GM18870 (cell line): ENCODE measurements around the gene GPC2.

ENCODE experiments used
- ATAC-seq: cut with Tn5 transposase; IDR thresholded peaks from one replicate; pipeline ENCODE4 v1.9.1; 2021; ENCODE audit warnings: moderate library complexity; ENCODE audit not compliant: unreplicated experiment

GPC2 gene

GRCh38 chr7:100170101-100170897 lies 6.9 kb downstream of the GPC2 start:
- no peak for ATAC-seq

- no peak for ATAC-seq
Measured at GRCh38 chr7:100169147-100169850, 7.9 kb downstream of the GPC2 start.

DNA sequence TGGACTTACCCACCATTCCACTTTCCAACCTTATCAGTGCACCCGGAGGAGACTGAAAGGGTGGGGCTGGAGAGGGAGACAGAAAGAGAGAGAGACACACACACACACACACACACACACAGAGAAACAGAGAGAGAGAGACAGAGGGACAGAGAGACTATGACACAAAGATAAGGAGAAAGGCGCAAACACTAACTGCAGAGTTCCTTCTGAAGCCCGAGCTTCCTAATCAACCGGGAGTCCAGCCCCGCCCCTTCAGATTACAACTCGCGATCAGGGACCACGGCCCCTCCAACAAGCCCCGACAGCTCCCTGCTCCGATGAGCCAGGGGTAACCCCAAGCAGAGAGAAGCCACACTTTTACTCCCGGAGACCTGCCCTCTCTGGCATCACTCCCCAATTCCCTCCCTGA lies 9.3 kb downstream of the GPC2 start:
- ATAC-seq, result no peak

DNA sequence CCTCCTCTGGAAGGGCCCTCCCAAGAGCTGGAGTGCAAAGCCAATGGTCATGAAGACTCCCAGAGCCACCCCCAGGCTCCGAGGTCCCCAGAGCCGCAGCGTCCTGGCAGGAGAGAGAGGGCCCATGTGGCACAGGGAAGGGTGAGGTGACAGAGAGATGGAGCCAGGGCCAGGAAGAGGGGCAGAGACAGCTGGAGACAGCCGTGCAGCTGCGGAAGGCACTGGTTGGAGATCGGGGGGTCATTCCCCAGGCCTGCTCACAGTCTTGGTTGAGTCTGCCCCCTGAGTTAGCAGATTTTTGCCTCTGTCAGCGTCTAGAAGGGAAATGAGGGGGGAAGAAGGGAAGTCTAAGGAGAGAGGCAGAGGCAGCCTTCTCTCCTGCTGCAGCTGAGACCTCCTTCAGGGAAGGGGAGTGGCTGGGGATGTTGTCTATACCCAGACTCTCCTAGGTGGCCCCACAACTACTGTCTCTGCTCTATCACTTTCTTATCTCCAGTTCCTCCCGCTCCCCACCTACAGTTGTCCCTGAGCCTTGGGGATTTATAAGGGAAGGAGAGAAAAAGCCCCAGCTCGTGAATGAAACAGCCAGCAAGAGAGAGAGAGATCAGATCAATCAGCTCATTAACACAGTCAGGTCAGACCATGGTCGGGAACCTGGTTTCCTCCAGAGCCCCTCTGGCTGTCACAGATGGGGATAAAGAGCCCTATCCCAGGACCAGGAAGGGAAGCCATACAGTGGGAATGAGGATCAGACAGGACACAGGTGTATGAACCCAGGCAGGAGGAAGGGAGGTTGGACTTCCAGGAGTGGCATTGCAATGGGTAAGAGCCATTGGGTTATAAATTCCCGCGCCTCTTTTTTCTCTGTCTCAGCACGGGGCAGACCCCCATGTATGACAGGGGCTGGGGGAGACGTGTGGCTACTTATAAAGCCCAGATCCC lies 9.9 kb downstream of the GPC2 start:
- ATAC-seq, result no peak

DNA sequence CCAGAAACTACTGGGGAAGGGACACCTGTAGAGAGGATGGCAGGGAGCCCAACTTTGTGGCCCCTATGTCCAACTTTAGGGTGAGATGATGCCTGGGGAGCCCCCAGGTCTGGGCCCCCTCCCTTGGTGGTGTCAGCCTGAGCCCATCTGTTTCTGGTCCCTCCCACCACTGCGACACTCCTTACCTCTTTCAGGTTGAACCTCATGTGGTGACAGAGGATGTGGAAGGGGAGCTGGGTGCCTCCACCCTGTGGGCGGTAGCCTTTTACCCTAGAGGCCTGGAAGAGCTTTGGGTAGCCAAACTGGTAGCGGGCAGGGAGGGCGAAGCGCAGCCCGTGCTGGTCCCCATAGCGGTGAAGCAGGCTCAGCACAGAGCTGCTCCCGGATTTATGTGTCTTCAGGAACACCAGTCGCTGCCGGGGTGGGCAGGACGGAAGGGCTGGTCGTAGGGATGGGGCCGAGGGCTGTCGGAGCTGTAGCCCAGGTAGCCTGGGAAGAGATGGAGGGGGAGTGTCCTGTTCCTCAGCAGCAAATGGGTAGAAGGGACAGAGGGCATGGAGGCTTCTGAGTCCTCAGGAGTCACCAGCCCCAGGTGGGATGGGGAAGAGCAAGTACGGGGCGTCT lies 10.8 kb downstream of the GPC2 start:
- ATAC-seq, result no peak

DNA sequence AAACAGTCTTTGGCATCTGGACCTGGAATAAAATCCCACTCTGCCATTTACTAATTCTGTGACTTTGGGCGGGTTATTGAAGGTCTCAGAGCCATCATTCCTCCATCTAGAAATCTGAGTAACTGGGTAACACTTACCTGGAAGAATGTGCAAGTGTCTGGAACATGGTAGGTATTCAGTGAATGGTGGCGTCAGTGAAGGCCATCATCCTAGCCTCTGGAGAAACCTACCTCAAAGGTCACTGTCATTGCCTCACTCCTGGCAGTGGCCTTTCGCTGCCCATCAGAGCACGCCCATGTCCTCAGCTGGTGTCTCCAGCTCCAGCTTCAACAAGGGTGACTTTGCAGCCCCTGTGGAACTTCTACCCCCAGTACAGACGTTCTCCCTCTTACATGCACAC lies 13.3 kb downstream of the GPC2 start:
- ATAC-seq, result no peak

DNA sequence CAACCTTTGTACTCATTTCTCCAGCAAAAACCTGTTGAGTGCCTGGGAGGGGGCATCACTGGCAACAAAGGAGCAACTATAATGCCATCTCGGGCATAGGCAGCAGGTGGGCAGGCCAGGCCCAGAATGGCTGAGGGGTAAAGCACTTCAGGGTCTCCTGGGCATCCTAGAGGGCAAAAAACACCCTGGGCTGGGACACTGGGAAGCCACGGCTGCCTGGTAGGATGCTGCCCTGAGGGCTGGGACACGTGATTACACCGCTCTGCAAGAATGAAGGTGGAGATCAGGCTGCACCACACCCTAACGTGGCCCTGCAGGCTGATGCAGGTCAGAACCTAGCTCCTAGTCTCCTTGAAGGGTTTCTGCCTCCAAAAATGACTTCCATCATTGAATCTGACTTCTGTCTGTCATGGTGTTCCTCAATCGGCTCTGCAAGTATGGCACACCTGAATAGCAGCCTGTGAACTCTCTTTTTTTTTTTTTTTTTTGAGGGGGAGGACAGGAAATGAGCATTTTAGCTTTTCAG lies 14.1 kb downstream of the GPC2 start:
- no peak for ATAC-seq

DNA sequence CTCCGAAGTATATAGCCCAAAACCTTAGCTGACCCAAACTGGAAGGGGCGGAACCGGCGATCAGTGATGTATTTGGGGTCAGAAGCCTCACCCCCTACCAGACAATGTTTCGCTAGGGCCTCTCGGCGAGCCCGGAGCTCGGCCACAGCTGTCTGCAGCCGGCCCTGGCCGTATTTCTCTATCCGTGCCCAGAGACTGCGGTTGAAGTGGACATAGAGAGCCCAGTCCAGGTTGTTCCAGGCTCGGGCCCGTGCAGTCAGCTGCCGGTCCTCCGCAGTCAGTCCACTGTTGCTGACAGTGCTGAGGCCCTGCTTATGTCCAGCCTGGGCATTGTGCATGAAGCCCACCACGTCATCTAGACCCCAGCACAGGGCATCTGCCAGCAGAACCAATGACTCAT lies 17.1 kb downstream of the GPC2 start:
- no peak for ATAC-seq

DNA sequence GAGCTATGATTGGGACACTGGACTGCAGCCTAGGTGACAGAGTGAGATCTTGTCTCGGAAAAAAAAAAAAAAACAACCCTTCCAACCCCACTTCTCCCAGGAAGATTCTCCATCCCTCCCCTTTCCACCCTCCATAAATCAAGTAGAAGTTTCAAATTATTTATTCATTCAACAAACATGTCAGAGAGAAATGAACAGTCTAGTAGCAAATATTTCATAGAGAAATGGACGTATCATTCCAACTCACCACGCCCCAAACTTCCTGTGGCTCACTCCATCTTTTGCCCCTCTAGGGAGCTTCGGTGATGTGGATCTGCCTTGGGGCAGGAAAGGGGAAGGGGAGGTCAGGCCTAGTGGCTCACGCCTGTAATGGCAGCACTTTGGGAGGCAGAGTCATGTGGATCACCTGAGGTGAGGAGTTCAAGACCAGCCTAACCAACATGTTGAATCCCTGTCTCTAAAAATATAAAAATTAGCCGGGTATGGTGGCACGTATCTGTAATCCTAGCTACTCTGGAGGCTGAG lies 18.0 kb downstream of the GPC2 start:
- no peak for ATAC-seq

- ATAC-seq, result peak; percentile 58
Measured at GRCh38 chr7:100158229-100159098, 18.7 kb downstream of the GPC2 start, which contains the start of gene TRAPPC14. TRAPPC14 (minus strand) TSS chr7:100158723; CDS start chr7:100158499, 224 bp downstream.

GRCh38 chr7:100157334-100158228 lies 19.6 kb downstream of the GPC2 start:
- ATAC-seq, result no peak

- ATAC-seq, result no peak
Measured at GRCh38 chr7:100157069-100157333, 20.2 kb downstream of the GPC2 start.

DNA sequence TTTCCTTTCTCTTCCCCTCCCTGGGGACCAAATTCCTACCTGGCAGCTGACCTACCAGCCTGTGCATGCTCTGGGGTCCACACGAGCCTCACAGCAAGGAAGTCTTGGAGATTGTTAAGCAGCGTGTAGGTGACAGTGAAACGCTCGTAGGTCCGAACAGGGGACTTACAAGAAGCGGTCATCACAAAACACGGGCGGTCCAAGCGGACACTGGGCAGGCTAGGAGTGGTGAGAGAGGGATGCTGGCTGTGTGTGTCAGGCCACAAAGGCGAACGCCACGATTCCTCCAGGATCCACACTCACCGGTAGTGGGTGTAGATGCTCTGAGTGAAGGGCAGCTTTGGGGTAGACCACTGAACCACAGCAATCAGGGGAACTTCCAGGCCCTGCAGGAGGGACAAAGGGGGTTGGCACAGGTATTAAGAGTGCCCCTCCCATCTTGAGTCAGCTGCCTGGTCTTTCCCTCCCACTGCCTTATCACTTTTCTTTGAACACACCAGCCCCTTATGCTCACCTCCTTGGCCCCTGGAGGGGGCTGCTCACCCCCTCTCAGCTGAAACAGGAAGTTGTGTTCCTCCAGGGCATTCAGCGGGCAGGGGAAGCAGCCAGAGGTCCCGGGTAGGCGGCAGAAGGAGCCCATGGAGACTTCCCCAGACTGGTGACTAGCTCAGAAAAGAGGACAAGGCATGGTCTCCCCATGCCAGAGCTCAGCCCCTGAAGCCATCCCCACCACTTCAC lies 20.7 kb downstream of the GPC2 start:
- ATAC-seq, result no peak

DNA sequence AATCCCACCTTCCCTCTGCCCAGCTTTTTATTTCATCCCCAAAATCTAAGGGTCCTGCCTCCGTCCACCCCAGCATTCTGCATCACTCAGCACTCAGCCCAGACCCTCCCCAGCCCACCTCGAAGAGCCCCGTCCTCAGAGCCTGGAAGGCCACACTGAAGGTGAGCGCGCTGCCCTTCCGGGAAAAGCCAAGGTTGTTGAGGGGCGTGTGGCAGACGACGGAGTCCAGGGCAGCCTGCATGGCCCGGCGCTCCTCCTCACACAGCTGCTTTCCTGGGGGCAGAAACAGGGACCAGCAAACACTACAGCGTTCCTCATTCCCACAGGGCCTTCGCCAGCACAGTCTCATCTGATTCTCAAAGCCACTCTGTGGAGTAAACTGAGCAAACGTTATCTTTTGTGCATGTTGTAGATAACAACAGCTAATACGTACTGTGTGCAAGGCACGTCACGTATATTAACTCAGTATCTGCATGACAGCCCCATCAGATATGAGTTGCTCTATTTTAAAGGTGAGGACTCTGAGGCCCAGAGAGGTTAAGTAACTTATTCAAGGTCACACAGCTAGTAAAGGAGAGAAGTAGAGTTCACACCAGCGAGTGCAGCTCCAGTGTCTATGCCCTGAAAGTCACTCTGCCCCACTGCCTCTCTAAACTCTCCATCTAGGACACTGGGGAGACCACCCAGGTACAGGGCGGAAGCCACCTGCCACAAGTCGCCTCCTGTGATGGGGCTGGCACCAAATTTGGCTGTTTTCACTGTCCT lies 21.4 kb downstream of the GPC2 start:
- no peak for ATAC-seq

DNA sequence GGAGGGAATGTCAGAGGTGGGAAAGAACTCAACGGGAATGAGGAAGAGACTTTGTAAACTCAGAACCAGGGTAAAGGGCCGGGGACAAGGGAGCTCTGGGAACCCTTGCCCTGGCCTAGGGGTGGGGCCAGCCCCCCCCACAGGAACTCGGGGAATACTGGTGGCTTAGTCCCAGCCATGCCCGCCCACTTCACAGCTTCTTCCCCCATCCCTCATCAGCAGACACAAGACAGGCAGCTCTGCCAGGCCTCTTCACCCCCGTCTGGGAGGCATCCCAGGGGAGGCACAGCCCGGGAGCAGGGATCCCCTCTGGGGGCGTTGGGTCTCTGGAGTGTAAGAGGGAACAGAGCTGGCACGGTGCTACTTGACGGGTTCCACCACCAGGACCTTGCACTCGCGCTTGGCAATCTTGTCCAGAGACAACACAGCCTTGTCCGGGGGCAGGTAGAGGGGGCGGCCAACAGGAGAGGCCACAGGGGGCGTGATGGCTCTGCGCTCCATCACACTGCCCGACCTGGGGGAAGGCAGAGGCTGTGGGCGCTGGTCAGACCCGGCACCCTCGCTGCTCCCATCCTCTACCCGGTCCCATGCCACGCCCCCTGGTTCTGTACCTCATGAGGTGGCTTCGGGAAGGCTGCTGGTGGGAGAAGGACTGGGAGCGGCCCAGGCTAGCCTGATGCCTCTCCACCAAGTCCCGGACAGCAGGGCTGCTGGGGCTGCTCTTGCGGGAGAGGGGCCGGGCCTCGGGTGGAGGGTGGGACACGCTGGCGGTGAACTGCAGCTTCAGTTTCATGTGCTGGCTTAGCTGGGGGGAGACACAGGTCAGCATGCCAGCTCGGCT lies 22.3 kb downstream of the GPC2 start:
- ATAC-seq, result no peak
